GM21390 (cell line): ENCODE measurements around the gene OR51I2.

Experiments
- ATAC-seq: cut with Tn5 transposase; IDR thresholded peaks from one replicate; pipeline ENCODE4 v1.9.1; 2021; ENCODE audit not compliant: unreplicated experiment

Gene OR51I2

GRCh38 chr11:5505363-5506048, 56.4 kb downstream of the OR51I2 start:
- ATAC-seq: no peak
